Measurements from ENCODE around the gene TLDC2. TPM values are rescaled to one million over a fixed set of nuclear protein-coding genes. Genes with fewer than 3 reads are reported as not detected.
A peak's percentile ranks its signal among the peaks of the same experiment; 100 is the strongest.

Gene TLDC2
- 1.3 TPM for total RNA-seq
- long read RNA-seq, partial matches to known transcripts = 0 of 16 reads
- long read RNA-seq, other reads (novel, unspliced or antisense) = 16 of 16 reads

DNA sequence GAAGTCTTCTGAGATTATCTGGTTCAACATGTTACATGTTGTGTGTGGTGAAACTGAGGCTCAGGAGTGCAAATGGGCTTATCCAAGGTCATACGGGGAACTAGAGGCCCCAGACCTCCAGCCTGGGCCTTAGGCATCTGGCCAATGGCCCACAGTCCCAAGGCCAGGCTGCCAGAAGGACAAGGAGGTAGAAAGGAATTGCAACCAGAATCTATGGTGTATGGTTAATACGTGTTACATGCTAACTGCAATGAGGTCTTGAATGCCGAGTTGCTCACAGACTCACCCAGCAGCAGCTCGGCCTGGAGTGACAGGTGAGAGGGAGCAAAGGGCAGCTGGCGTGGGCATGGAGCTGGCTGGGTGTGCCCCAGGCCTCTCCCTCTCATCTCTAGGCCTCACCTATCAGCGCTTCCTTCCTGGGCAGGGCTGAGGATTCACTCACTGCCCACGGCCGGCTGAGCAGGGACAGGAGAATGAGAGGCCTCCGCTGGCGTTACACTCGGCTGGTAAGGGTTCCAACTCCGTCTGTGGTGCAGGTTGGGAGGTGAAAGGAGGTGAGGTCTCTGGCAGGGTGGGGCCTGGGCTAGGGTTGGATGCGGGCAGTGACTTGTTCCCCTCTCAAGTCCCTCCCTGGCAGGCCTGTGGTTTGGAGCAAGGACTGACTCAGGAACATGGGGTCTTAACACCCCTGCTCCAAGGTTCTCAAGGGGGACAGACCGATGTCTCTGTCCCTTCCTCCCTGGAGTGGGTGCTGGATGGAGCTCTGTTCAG lies at the start of gene TLDC2:
Gene TLDC2, plus strand, starts transcription at position 437 of the 771 bp plus-strand sequence. Its CDS starts 37 bp downstream, at position 474.
- intact Hi-C loops (cut with DNase I) = no loop called here
- Histone ChIP-seq H3K9me3 (no peaks in the 10 kb centered on the region), H3K27ac (no peak within 1 kb of the TSS), H3K36me3 (no peaks in the 10 kb centered on the region), H3K4me3 (no peak within 1 kb of the TSS), H3K27me3 (ENCODE audit: low read depth) (no peaks in the 10 kb centered on the region), H3K4me1 (peaks cover 17% of the 10 kb centered on the region)
- TF ChIP-seq, protein P1, sequence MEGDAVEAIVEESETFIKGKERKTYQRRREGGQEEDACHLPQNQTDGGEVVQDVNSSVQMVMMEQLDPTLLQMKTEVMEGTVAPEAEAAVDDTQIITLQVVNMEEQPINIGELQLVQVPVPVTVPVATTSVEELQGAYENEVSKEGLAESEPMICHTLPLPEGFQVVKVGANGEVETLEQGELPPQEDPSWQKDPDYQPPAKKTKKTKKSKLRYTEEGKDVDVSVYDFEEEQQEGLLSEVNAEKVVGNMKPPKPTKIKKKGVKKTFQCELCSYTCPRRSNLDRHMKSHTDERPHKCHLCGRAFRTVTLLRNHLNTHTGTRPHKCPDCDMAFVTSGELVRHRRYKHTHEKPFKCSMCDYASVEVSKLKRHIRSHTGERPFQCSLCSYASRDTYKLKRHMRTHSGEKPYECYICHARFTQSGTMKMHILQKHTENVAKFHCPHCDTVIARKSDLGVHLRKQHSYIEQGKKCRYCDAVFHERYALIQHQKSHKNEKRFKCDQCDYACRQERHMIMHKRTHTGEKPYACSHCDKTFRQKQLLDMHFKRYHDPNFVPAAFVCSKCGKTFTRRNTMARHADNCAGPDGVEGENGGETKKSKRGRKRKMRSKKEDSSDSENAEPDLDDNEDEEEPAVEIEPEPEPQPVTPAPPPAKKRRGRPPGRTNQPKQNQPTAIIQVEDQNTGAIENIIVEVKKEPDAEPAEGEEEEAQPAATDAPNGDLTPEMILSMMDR (IDR thresholded peaks at IDR 0.05) = no peak
- DNase-seq (peak; percentile 29), ATAC-seq (peak; percentile 11 to 14)

DNA sequence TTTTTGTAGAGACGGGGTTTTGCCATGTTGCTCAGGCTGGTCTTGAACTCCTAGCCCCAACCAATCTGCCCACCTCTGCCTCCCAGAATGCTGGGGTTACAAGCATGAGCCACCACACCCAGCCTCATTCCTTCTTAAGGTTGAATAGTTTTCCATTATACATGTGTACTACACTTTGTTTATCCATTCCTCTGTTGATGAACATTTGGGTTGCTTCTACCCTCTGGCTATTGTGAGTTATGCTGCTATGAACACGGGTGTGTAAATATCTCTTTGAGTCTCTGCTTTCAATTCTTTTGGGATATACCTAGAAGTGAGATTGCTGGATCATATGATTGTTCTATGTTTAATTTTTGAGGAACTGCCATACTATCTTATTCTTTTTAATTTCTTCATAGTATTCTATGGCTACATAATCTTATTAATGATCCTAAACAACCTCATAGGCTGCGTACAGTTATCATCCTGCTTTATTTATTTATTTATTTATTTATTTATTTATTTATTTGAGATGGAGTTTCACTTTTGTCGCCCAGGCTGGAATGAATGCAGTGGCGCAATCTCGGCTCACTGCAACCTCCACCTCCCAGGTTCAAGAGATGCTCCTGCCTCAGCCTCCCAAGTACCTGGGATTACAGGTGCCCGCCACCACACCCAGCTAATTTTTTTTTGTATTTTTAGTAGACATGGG lies 49.2 kb upstream of the TLDC2 start:
- TF ChIP-seq, protein P1 (IDR thresholded peaks at IDR 0.05) = no peak
- no peak for ATAC-seq
- Histone ChIP-seq H3K27me3 (ENCODE audit: low read depth) (no peaks in the 10 kb centered on the region), H3K4me3 (no peak overlapping the region), H3K9me3 (no peaks in the 10 kb centered on the region), H3K27ac (no peak overlapping the region), H3K36me3 (peaks cover 34% of the 10 kb centered on the region), H3K4me1 (peaks cover 47% of the 10 kb centered on the region)
- DNase-seq = no peak
- intact Hi-C loops (cut with DNase I) = no loop called here

DNA sequence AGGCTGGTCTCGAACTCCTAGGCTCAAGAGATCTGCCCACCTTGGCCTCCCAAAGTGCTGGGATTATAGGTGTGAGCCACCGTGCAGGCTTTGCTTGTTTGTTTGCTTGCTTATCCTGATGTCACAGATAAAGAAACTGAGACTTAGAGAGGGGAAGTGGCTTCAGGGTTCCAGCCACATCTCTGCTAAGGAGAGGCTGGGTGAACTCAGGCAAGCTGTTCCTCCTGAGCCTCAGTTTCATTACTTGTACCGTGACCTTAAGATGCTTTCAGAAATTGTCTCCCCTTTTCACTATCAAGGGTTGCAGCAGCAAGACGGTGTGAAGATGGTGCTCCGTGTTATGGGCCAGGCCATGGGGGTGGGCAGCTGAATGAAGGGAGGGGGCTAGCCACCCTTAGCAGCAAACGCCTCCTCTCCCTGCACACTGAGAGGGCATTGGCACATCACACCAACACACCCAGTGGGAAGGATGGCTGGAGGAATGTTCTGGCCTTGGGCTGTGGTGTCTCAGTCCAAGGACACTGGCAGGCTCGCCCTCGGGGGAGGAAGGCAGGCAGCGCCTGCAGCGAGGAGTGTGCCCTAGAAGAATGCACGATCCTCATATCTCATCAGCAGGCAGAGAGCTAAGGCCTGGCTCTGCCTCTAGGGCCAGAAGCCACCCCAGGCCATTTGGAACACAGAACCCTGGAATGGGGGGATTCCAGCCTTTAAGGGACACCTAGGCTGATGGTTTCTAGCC lies 48.2 kb upstream of the TLDC2 start:
- H3K4me1 ChIP-seq = peaks cover 57% of the 10 kb centered on the region
- H3K9me3 ChIP-seq = no peaks in the 10 kb centered on the region
- intact Hi-C loops (cut with DNase I) = no loop called here
- ATAC-seq (no peak), DNase-seq (no peak)
- no peak overlapping the region for H3K27ac ChIP-seq
- TF ChIP-seq, protein P1 (IDR thresholded peaks at IDR 0.05) = no peak
- H3K27me3 ChIP-seq (ENCODE audit: low read depth) = no peaks in the 10 kb centered on the region
- H3K4me3 ChIP-seq = no peak overlapping the region
- H3K36me3 ChIP-seq = peaks cover 34% of the 10 kb centered on the region

DNA sequence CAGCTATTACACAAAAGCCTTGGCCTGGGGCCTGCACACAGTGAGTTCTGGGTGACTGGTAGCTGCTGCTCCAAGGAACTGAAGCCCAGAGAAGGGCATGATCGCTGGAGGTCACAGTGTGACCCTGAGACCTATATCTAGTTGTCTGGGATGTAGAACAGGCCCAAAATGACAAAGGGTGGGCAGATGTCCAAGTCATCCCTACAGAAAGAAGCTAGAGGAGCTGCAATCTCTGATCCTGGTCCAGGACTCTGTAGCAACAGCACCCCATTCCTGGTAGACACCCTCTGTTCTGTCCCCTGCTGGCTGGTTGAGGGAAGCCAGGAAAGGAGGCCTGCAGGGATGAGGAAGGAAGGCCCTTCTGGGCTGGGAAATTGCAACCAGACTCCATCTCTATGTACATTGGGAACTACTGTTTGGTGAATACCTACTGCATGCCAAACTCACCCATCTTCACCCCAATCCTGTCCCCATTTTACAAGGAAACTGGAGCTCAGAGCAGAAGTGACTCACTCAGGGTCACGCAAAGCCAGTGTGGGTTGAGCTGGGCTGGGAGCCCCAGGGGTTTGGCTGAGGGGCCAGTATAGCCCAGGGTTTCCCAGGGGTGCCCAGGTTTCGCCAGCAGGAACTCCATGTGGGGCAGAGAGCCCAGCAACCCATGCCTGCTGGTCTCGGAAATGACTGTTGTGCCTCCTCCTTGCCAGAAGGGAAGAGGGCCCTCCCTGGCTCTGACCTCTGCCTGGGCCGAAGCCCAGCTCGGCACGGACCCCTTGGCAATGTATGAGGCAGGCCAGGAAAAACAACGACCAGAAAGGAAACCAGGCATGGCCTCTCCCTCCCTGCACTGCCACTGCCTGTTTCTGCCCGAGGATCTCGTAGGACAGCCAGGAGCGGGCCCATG lies 44.9 kb upstream of the TLDC2 start:
- TF ChIP-seq, protein P1 (IDR thresholded peaks at IDR 0.05) = peak; percentile 38
- Histone ChIP-seq H3K4me1 (peaks cover 76% of the 10 kb centered on the region), H3K27ac (peak overlapping the region; percentile 77), H3K36me3 (peaks cover 25% of the 10 kb centered on the region), H3K9me3 (no peaks in the 10 kb centered on the region), H3K27me3 (ENCODE audit: low read depth) (no peaks in the 10 kb centered on the region), H3K4me3 (no peak overlapping the region)
- DNase-seq (peak; percentile 55), ATAC-seq (peak; percentile 24 to 37)
- intact Hi-C loops (cut with DNase I) = no loop called here

All from lower lobe of right lung (tissue), 2 donors.